Measurements from ENCODE around the gene CRYGN. TPM values are rescaled to one million over a fixed set of nuclear protein-coding genes. Genes with fewer than 3 reads are reported as not detected.

CRYGN gene
- total RNA-seq, 4 donors from 2014 or later, result not detected

DNA sequence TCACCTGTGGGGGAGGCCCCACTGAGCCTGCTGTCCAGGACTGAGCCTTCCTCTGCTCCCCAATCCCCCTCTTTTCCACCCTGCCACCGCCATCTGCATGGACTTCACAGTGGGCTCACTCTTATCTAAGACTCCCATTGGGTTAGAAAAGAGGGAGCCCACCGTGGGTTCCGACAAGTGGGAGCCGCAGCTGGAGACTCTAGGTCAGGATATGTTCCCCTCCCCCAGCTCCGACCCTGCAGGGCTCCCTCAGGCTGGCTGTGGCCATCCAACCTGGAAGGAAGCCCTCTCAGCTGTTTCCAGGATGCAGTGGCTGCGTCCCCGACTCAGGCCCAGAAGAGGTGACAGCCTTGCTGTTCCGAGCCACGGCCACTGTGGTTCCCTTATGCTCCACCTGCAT is 34.9 kb downstream of the CRYGN start:
- TF ChIP-seq, protein P1, sequence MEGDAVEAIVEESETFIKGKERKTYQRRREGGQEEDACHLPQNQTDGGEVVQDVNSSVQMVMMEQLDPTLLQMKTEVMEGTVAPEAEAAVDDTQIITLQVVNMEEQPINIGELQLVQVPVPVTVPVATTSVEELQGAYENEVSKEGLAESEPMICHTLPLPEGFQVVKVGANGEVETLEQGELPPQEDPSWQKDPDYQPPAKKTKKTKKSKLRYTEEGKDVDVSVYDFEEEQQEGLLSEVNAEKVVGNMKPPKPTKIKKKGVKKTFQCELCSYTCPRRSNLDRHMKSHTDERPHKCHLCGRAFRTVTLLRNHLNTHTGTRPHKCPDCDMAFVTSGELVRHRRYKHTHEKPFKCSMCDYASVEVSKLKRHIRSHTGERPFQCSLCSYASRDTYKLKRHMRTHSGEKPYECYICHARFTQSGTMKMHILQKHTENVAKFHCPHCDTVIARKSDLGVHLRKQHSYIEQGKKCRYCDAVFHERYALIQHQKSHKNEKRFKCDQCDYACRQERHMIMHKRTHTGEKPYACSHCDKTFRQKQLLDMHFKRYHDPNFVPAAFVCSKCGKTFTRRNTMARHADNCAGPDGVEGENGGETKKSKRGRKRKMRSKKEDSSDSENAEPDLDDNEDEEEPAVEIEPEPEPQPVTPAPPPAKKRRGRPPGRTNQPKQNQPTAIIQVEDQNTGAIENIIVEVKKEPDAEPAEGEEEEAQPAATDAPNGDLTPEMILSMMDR (IDR thresholded peaks at IDR 0.05), result no peak
- TF ChIP-seq POLR2A (IDR thresholded peaks at IDR 0.05), result no peak
- Histone ChIP-seq H3K27ac (no peak overlapping the region), H3K4me1 (peaks cover 0 to 14% (median 11%) of the 10 kb centered on the region in 4 donors), H3K4me3 (no peak overlapping the region), H3K36me3 (no peaks in the 10 kb centered on the region), H3K27me3 (peaks cover 0 to 13% of the 10 kb centered on the region in 2 donors), H3K9me3 (no peaks in the 10 kb centered on the region)
- peak in 1 of 3 donors; percentile 29 for DNase-seq

DNA sequence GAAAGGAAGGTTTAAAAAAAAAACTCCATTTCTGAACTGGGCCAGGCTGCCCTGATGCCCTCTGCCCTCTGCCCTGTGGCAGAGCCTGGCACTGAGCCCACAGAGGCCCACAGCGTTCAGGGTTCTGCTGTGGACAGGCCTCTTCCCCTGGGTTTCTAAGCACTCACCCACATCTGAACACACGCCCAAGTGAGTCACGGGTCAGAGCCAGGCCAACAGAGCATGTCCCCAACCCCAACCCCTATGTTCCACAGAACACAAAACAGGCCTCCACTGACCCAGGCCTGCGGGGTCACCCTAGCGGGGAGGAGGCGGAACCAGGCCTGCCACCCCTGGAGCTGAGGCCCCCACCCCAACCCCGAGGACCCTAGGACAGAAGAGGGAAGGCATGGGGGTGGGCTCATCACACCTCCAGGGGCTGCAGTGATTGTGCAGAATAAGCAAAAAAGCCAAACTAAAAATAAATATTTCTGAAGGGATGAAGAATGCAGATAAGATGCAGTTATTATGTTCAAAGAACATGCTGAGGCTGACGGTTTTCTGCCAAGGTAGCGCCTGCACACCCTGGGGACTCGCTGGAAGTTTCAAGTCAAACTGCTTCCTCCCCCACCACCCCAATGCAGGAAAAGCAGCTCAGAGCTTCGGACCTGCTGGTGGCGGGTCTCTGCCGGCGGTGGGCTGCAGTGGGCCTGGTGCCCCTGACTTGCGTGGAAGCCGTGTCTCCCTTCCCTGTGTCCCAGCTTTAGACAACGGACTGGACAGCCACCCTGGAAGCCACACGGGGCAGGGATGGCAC is 35.5 kb downstream of the CRYGN start:
- Histone ChIP-seq H3K36me3 (no peaks in the 10 kb centered on the region), H3K4me3 (no peak overlapping the region), H3K27me3 (peaks cover 0 to 6% of the 10 kb centered on the region in 2 donors), H3K9me3 (no peaks in the 10 kb centered on the region), H3K27ac (peak overlapping the region in 1 of 4 donors; percentile 17), H3K4me1 (peaks cover 0 to 7% (median 5%) of the 10 kb centered on the region in 4 donors)
- peak in 2 of 3 donors; percentile 64 to 65 for DNase-seq
- TF ChIP-seq POLR2A (IDR thresholded peaks at IDR 0.05), result no peak
- TF ChIP-seq, protein P1 (IDR thresholded peaks at IDR 0.05), result no peak

DNA sequence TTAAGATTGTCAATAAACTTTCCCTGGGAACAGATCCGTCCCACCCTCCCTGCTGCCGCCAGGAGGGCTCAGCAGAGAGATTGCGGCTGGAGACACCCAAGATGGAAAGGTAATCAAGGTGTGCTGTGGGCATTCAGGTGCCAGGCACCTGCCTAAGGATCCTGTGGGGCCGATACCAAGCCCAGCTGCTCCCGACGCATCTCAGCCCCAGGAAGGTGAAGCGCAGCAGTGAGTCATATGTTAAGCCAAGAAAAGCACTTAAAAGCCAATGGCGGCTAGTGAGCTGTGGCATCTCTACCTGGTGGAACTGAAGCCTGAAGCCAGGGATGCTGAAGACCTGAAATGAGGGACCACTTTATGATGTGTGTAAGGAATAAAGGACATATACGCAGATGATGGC is 36.2 kb downstream of the CRYGN start:
- Histone ChIP-seq H3K4me3 (no peak overlapping the region), H3K4me1 (peaks cover 0 to under 1% (median 0%) of the 10 kb centered on the region in 4 donors), H3K9me3 (no peaks in the 10 kb centered on the region), H3K36me3 (no peaks in the 10 kb centered on the region), H3K27ac (no peak overlapping the region), H3K27me3 (no peaks in the 10 kb centered on the region)
- TF ChIP-seq, protein P1 (IDR thresholded peaks at IDR 0.05), result no peak
- TF ChIP-seq POLR2A (IDR thresholded peaks at IDR 0.05), result no peak
- DNase-seq, result peak in 1 of 3 donors; percentile 28

DNA sequence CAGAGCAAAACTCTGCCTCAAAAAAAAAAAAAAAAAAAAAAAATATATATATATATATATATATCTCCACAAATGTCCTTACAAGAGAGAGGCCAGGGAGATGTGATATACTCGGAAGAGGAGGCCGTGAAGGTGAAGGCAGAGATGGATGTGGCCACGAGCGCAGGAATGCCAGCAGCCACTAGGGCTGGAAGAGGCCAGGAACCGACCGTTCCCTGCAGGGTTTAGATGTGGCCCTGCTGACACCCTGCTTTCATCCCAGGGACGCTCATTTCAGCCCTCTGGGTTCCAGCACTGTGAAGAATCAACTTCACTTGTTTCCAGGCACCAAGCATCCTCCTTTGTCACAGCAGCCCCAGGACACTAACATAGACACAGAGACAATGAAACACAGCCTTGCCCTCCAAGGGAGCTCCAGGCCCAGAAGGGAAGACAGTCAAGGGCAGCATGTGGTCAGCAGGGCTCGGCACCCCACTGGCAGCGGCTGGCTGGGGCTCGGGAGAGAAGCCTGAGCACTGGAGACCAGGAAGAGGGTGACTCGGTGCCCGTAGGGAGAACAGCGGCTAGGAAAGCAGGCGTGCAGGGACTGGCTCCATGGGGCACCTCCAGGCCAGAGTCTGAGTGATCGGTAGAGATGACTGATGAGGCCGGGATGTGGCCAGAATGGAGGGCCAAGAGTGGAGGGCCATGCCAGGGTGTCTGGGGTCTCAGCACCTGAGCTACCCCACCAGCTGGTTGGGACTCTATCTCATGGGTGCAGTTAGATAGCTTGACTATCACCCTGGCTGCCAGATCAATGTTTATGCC is 37.7 kb downstream of the CRYGN start:
- no peaks in the 10 kb centered on the region for H3K27me3 ChIP-seq
- H3K4me1 ChIP-seq, result no peaks in the 10 kb centered on the region
- H3K27ac ChIP-seq, result no peak overlapping the region
- DNase-seq, result peak in 1 of 3 donors; percentile 37
- no peaks in the 10 kb centered on the region for H3K36me3 ChIP-seq
- H3K4me3 ChIP-seq, result no peak overlapping the region
- TF ChIP-seq, protein P1 (IDR thresholded peaks at IDR 0.05), result no peak
- TF ChIP-seq POLR2A (IDR thresholded peaks at IDR 0.05), result no peak
- H3K9me3 ChIP-seq, result no peaks in the 10 kb centered on the region

DNA sequence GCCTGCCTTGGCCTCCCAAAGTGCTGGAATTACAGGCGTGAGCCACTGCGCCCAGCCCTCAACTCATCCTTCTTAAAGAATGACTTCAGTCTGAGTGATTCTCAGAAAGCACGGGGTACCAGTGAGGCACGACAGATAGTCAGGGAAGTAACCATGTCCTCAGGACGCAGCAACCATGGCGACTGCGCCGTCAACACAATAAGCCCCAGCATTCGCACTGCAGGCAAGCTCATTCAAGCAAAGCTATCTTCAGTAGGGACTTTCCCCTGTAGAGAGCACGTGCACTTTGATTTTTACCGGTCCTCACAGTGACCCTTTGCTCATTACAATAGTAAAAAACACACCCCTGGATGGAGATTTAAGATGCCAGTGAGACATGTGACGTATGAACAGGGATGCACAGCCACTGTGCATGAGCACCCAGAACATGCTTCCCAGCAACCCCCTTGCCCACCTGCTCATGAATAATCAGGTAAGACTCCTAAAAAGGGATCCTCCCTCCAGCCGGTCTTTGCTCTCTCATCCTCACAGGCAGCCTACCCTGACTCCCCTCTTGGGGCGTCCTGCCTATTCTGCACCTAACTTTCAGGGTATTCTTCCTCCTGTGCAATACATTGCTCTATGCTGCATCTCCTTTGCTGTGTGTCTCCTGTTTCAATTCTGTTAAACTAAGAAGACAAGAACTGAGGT is 39.2 kb downstream of the CRYGN start:
- Histone ChIP-seq H3K27me3 (no peaks in the 10 kb centered on the region), H3K4me3 (no peak overlapping the region), H3K9me3 (no peaks in the 10 kb centered on the region), H3K36me3 (no peaks in the 10 kb centered on the region), H3K4me1 (no peaks in the 10 kb centered on the region), H3K27ac (no peak overlapping the region)
- TF ChIP-seq, protein P1 (IDR thresholded peaks at IDR 0.05), result no peak
- no peak for TF ChIP-seq POLR2A (IDR thresholded peaks at IDR 0.05)
- peak in 2 of 3 donors; percentile 59 to 72 for DNase-seq
